DMS153 treated with DMSO at 0.1 percent for 48 hours (cell line): Measurements from ENCODE around the gene VPS16.

Source experiments
- DNase-seq: peaks from one replicate; lab custom pipeline; 2025; ENCODE audit not compliant: unreplicated experiment; lab: John Stamatoyannopoulos, UW

Gene VPS16

DNA sequence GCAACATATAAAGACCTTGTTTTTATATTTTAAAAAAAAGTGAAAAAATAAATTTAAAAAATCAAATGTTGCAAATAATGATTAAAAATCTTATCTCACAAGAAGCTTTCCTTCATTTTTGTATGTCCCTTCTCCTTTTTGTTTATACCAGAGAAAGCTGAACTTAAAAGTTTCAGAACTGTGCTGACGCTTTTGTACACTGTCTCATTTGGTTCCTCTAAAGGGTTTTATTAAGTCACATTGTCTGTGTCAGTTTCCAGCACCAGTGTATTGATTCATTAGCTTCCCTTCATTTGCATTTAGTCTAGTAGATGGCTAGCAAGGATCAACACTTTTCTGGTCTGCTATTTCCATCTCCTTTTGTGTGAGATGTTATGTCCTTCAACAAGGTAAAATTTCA is 6.8 kb upstream of the VPS16 start:
- no peak for DNase-seq

GRCh38 chr20:2834401-2835110 is 6.0 kb upstream of the VPS16 start:
- DNase-seq, result no peak

GRCh38 chr20:2835331-2835796 is 5.2 kb upstream of the VPS16 start:
- DNase-seq, result no peak

DNA sequence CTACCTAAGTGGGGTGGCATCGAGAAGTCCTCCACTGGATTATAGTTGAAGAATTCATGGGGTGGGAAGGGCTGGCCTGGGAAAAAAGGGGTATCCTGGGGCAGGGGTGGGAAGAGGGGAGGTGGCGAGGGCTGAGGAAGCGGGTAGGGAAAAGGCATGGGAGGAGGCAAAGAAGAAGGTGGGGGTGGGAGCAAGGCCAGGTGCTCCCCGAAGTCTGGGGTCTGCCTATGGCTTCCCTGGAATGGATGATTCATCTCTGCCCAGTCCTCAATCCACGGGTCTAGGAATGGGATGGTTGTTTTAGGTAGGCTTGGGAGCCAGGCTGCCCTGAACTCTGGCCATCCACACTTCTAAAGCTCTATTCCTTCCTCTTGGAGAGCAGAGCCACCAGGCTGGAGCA is 4.5 kb upstream of the VPS16 start:
- no peak for DNase-seq

- no peak for DNase-seq
Observed at GRCh38 chr20:2837221-2837960, 3.2 kb upstream of the VPS16 start.

- DNase-seq, result no peak
Observed at GRCh38 chr20:2838170-2838797, 2.3 kb upstream of the VPS16 start.

- DNase-seq, result no peak
Observed at GRCh38 chr20:2838847-2839671, 1.5 kb upstream of the VPS16 start.

DNA sequence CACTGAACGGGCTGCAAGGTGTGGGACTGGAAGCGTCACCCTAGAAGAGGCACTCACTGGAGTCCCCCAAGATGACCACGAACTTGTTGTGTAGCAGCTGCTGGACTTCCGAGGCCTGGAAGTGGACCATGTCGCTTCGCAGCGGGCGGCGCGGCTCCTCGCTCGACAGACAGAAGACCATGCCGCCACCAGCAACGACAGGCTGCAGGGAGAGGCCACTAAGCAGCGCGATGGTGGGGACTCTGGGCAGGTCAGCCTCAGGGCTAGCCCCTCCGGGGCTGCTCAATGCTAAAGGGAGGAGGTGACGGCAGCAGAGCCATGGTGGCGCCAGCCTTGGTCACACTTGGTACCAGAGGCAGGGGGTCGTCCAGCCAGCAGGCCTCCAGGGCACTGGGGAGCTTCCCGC is 810 bp upstream of the VPS16 start:
- DNase-seq, result no peak

DNA sequence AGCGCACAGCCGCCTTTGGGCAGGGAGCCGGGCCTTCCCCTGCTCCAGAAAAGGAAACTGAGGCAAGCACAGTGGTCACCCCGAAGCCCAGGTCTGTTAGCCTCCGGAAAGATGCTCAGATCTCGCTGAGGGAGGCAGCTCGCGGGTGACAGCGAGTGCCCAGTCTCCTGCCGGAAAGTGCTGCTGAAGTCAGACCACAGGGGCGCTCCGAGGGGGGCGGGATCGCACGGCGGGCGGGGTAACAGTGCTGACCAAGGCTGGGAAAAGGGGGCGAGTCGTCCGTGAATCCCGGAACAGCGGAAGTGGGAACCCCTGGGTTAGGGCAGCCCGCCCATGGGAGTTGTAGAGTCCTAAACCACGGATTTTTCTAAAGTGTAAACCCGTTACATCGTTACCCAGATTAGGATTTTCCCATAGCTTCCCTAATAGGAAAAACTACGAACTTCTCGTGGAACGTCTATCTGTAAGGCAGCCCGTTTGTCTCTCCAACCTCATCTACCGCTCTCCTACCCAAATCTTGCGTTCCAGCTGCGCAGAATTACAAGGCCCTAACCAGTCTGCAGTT is 504 bp downstream of the VPS16 start:
- no peak for DNase-seq

- no peak for DNase-seq
Observed at GRCh38 chr20:2845607-2846006, 5.1 kb downstream of the VPS16 start.

DNA sequence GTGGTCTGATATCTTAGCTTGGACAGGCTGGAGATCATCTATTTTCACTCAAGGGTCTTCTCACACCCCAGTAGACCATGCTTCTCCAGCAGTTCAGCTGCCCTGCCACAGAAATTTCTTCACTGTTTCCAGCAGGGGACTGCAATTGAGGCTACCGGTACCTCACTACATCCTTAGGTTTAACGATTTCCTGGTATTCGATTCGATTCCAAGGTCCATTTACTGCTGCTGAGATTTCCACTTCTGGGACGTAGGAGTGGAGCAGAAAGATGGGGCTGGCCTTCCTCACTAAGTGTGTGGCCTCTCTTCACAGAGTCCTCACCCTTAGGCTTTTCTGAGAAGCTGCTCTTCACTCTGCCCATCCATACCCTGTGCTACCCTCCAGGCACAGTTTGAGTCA is 6.2 kb downstream of the VPS16 start:
- no peak for DNase-seq

DNA sequence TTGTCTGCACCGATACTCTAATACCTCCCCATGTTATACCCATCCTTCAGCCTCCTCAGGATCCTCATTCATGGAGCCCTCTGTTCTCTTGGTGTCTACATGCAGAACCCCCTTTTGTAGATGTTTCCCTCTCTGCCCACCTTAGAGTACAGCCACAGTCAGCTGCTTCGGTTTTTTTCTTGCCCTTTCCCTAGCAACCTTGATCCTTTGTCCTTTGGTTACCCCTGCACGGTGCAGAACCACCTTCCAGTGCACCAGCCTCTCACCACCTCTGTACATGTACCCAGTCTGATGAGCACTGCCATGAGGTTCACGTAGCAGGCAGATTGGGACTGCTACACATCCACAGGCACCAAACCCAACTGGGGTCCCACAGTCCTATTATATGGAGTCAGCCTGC is 7.3 kb downstream of the VPS16 start:
- no peak for DNase-seq

DNA sequence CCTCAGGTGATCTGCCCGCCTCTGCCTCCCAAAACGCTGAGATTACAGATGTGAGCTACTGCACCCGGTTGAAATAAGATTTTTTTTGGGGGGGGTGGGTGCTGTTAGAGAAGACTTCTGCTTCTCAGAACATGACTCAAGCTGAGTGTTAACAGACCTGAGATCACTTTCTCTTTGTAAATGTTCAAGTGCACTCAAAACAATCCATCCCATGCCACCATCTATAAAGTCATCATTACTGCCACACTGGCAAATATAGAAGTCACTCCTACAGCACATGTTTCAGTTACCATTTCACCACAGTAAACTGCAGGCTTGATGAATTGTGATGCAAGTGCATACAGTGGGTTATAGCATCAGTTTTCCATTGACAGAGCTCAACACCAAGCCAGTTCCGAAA is 9.0 kb downstream of the VPS16 start:
- DNase-seq, result no peak

DNA sequence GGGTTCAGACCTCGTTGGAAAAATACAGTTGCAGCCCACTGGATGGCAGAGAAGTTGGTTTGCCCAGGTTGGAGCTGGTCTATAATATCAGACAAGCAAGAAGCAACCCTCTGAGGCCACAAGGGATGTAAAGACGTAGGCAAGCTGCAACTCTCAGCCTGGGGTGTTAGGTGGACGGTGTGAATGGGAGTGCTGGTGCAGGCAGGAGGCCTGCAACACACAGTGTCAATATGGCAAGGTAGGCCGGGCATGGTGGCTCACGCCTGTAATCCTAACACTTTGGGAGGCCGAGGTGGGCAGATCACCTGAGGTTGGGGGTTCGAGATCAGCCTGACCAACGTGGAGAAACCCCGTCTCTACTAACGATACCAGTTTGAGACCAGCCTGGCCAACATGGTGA is 10.5 kb downstream of the VPS16 start:
- DNase-seq, result no peak

- no peak for DNase-seq
Observed at GRCh38 chr20:2858591-2858990, 18.0 kb downstream of the VPS16 start.

DNA sequence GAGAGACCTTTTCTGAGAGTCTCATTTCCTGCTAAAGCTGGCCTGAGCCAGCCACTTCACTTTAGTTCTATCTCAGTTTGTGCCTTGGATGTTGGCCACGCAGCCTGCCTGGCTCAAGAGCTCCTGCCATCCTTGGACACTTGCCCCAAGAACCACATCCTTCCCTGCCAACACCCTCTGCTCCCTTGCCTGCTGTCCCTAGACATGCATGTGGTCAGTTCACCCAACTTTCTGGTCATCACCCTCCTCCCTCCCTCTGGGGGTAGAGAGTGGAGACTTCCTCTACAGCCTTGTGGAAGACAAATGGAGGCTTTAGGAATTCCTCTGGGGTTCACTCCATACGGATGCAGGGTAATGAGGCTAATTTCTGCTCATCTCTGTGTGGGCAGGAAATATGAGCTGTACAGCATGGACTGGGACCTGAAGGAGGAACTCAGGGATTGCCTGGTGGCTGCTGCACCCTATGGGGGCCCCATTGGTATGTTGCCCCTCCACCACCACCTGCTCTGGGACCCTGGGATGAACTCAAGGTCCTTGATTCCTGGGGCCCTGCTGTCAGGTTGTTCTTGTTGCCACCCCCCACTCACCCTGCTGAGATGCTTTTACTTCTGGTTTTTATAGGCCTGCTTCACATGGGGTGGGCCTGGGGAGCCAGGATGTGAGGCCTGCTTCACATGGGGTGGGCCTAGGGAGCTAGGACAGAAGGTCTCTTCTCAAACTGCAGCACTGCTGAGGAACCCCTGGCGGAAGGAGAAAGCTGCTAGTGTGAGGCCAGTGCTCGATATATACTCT is 19.0 kb downstream of the VPS16 start:
- no peak for DNase-seq

DNA sequence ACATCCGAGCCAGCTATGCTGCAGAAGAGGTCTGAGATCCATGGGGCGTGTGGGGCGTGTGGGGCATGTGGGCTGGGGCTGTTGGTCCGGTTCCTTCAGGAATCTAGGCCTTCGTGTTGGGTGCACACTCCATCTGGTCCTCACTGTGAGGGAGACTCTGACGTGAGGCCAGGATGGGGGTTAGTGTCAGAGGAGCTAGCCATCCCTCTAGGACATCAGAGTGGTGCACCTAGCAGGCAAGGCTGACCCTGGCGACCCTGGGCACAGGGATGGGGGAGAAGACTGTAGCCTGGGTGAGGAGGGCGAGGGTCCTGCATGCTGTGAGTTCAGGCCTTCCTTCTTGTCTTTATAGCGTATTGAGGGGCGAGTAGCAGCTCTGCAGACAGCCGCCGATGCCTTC is 24.1 kb downstream of the VPS16 start:
- no peak for DNase-seq

GRCh38 chr20:2865101-2865500 is 24.6 kb downstream of the VPS16 start:
- DNase-seq, result no peak

- DNase-seq, result no peak
Observed at GRCh38 chr20:2865630-2866029, 25.1 kb downstream of the VPS16 start.

GRCh38 chr20:2866236-2866635 is 25.7 kb downstream of the VPS16 start:
- DNase-seq, result no peak
